ENCODE results near the gene R3HDM1.
"Not testable (repeated sequence)": the region's sequence is repeated elsewhere in the genome, so short reads cannot be mapped to it uniquely, and the experiment has no call there.

- TF ChIP-seq CTCF, POLR2AphosphoS5, POLR2A (IDR thresholded peaks at IDR 0.05): not testable (repeated sequence)
Measured at GRCh38 chr2:135715086-135715485, 183.8 kb downstream of the R3HDM1 start.
